WTC11 (cell line): Measurements from ENCODE around the gene CNST.

Experiments
- ESRRA ChIP-seq: sonication (generic); formaldehyde crosslinking; IDR thresholded peaks from 2 replicates; pipeline ENCODE4 v1.8.1; 2022; ENCODE audit warnings: mild to moderate bottlenecking, missing genetic modification reagents, borderline replicate concordance
- FOXJ3 ChIP-seq: sonication (generic); formaldehyde crosslinking; IDR thresholded peaks from 2 replicates; pipeline ENCODE4 v1.9.0; 2021; ENCODE audit warnings: missing genetic modification reagents, mild to moderate bottlenecking, borderline replicate concordance
- FOXP1 ChIP-seq: sonication (generic); formaldehyde crosslinking; IDR thresholded peaks from 2 replicates; pipeline ENCODE4 v1.8.0; 2022; ENCODE audit warnings: missing genetic modification reagents, mild to moderate bottlenecking, moderate library complexity, borderline replicate concordance
- GTF2I ChIP-seq: fragments of 250-450 bp; sonication (Bioruptor Pico); conservative IDR thresholded peaks from 2 replicates; pipeline ENCODE4 v1.4.0; 2021; ENCODE audit warnings: mild to moderate bottlenecking
- IRF2 ChIP-seq: sonication (generic); formaldehyde crosslinking; IDR thresholded peaks from 2 replicates; pipeline ENCODE4 v1.8.0; 2022; ENCODE audit warnings: low read depth, missing genetic modification reagents, borderline replicate concordance
- NR3C1 ChIP-seq: sonication (generic); formaldehyde crosslinking; conservative IDR thresholded peaks from 2 replicates; pipeline ENCODE4 v1.8.1; 2023; ENCODE audit warnings: low read depth, mild to moderate bottlenecking, missing genetic modification reagents
- ZNF671 ChIP-seq: fragments of 250-450 bp; sonication (Bioruptor Pico); IDR thresholded peaks from 2 replicates; pipeline ENCODE4 v1.8.0; 2021; ENCODE audit warnings: mild to moderate bottlenecking
- TF ChIP-seq, protein P1 (sequence below): fragments of 200-600 bp; IDR thresholded peaks from 2 replicates; pipeline ENCODE4 v1.8.0; 2022; ENCODE audit warnings: antibody characterized with exemption
- TF ChIP-seq, protein P2 (sequence below): sonication (generic); formaldehyde crosslinking; conservative IDR thresholded peaks from 2 replicates; pipeline ENCODE4 v1.8.1; 2023; ENCODE audit warnings: mild to moderate bottlenecking, low read depth, missing genetic modification reagents, moderate library complexity
- TF ChIP-seq, protein P3 (sequence below): sonication (generic); formaldehyde crosslinking; IDR thresholded peaks from 2 replicates; pipeline ENCODE4 v1.8.1; 2022; ENCODE audit warnings: missing genetic modification reagents, borderline replicate concordance
- TF ChIP-seq, protein P4 (sequence below): sonication (generic); formaldehyde crosslinking; IDR thresholded peaks from 2 replicates; pipeline ENCODE4 v1.8.0; 2022; ENCODE audit warnings: mild to moderate bottlenecking, missing genetic modification reagents
- TF ChIP-seq, protein P5 (sequence below): fragments of 250-450 bp; sonication (Bioruptor Pico); IDR thresholded peaks from 2 replicates; pipeline ENCODE4 v1.9.0; 2021; ENCODE audit warnings: mild to moderate bottlenecking, borderline replicate concordance
- TF ChIP-seq, protein P6 (sequence below): sonication (generic); formaldehyde crosslinking; IDR thresholded peaks from 2 replicates; pipeline ENCODE4 v1.8.1; 2023; ENCODE audit warnings: mild to moderate bottlenecking, missing genetic modification reagents, moderate library complexity
- TF ChIP-seq, protein P7 (sequence below): sonication (generic); formaldehyde crosslinking; conservative IDR thresholded peaks from 2 replicates; pipeline ENCODE4 v1.8.1; 2022; ENCODE audit warnings: mild to moderate bottlenecking, missing genetic modification reagents

DNA sequence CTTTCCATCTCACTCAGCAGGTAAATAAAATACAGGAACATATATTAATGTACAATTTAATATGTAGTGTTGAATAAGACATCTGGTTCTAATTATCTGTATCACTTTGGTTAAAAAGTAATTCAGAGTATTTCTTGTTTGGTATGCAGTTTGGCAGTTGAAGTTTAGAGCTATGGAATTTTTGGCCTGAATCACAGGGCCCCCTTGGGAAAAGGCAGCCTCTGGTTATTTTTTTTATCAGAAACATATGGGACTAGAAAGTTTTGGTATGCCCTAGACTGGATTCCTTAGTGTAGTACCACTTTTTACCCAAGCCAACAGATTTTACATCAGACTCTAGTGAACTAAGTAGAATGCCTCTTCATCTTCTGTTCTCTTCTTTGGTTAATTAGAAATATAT, 26.4 kb downstream of the CNST start:
- TF ChIP-seq, protein P1, sequence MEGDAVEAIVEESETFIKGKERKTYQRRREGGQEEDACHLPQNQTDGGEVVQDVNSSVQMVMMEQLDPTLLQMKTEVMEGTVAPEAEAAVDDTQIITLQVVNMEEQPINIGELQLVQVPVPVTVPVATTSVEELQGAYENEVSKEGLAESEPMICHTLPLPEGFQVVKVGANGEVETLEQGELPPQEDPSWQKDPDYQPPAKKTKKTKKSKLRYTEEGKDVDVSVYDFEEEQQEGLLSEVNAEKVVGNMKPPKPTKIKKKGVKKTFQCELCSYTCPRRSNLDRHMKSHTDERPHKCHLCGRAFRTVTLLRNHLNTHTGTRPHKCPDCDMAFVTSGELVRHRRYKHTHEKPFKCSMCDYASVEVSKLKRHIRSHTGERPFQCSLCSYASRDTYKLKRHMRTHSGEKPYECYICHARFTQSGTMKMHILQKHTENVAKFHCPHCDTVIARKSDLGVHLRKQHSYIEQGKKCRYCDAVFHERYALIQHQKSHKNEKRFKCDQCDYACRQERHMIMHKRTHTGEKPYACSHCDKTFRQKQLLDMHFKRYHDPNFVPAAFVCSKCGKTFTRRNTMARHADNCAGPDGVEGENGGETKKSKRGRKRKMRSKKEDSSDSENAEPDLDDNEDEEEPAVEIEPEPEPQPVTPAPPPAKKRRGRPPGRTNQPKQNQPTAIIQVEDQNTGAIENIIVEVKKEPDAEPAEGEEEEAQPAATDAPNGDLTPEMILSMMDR: no peak
- TF ChIP-seq ZNF671 (CRISPR knock-in tag) (no peak), ESRRA (no peak), GTF2I (CRISPR knock-in tag) (no peak), FOXP1 (CRISPR knock-in tag) (no peak), FOXJ3 (CRISPR knock-in tag) (no peak), NR3C1 (CRISPR knock-in tag) (no peak), IRF2 (CRISPR knock-in tag) (no peak)
- TF ChIP-seq, protein P2, sequence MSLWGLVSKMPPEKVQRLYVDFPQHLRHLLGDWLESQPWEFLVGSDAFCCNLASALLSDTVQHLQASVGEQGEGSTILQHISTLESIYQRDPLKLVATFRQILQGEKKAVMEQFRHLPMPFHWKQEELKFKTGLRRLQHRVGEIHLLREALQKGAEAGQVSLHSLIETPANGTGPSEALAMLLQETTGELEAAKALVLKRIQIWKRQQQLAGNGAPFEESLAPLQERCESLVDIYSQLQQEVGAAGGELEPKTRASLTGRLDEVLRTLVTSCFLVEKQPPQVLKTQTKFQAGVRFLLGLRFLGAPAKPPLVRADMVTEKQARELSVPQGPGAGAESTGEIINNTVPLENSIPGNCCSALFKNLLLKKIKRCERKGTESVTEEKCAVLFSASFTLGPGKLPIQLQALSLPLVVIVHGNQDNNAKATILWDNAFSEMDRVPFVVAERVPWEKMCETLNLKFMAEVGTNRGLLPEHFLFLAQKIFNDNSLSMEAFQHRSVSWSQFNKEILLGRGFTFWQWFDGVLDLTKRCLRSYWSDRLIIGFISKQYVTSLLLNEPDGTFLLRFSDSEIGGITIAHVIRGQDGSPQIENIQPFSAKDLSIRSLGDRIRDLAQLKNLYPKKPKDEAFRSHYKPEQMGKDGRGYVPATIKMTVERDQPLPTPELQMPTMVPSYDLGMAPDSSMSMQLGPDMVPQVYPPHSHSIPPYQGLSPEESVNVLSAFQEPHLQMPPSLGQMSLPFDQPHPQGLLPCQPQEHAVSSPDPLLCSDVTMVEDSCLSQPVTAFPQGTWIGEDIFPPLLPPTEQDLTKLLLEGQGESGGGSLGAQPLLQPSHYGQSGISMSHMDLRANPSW (CRISPR knock-in tag): no peak
- TF ChIP-seq, protein P3, sequence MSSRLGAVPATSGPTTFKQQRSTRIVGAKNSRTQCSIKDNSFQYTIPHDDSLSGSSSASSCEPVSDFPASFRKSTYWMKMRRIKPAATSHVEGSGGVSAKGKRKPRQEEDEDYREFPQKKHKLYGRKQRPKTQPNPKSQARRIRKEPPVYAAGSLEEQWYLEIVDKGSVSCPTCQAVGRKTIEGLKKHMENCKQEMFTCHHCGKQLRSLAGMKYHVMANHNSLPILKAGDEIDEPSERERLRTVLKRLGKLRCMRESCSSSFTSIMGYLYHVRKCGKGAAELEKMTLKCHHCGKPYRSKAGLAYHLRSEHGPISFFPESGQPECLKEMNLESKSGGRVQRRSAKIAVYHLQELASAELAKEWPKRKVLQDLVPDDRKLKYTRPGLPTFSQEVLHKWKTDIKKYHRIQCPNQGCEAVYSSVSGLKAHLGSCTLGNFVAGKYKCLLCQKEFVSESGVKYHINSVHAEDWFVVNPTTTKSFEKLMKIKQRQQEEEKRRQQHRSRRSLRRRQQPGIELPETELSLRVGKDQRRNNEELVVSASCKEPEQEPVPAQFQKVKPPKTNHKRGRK: no peak
- TF ChIP-seq, protein P4, sequence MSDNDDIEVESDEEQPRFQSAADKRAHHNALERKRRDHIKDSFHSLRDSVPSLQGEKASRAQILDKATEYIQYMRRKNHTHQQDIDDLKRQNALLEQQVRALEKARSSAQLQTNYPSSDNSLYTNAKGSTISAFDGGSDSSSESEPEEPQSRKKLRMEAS (CRISPR knock-in tag): no peak
- TF ChIP-seq, protein P5, sequence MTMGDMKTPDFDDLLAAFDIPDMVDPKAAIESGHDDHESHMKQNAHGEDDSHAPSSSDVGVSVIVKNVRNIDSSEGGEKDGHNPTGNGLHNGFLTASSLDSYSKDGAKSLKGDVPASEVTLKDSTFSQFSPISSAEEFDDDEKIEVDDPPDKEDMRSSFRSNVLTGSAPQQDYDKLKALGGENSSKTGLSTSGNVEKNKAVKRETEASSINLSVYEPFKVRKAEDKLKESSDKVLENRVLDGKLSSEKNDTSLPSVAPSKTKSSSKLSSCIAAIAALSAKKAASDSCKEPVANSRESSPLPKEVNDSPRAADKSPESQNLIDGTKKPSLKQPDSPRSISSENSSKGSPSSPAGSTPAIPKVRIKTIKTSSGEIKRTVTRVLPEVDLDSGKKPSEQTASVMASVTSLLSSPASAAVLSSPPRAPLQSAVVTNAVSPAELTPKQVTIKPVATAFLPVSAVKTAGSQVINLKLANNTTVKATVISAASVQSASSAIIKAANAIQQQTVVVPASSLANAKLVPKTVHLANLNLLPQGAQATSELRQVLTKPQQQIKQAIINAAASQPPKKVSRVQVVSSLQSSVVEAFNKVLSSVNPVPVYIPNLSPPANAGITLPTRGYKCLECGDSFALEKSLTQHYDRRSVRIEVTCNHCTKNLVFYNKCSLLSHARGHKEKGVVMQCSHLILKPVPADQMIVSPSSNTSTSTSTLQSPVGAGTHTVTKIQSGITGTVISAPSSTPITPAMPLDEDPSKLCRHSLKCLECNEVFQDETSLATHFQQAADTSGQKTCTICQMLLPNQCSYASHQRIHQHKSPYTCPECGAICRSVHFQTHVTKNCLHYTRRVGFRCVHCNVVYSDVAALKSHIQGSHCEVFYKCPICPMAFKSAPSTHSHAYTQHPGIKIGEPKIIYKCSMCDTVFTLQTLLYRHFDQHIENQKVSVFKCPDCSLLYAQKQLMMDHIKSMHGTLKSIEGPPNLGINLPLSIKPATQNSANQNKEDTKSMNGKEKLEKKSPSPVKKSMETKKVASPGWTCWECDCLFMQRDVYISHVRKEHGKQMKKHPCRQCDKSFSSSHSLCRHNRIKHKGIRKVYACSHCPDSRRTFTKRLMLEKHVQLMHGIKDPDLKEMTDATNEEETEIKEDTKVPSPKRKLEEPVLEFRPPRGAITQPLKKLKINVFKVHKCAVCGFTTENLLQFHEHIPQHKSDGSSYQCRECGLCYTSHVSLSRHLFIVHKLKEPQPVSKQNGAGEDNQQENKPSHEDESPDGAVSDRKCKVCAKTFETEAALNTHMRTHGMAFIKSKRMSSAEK (CRISPR knock-in tag): no peak
- TF ChIP-seq, protein P6, sequence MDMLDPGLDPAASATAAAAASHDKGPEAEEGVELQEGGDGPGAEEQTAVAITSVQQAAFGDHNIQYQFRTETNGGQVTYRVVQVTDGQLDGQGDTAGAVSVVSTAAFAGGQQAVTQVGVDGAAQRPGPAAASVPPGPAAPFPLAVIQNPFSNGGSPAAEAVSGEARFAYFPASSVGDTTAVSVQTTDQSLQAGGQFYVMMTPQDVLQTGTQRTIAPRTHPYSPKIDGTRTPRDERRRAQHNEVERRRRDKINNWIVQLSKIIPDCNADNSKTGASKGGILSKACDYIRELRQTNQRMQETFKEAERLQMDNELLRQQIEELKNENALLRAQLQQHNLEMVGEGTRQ: no peak
- TF ChIP-seq, protein P7, sequence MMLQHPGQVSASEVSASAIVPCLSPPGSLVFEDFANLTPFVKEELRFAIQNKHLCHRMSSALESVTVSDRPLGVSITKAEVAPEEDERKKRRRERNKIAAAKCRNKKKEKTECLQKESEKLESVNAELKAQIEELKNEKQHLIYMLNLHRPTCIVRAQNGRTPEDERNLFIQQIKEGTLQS: no peak
